GM21423 (cell line): ENCODE data around the gene XKR8.
"Not testable (repeated sequence)": the region's sequence is repeated elsewhere in the genome, so short reads cannot be mapped to it uniquely, and the experiment has no call there.

Experiments used
- ATAC-seq: cut with Tn5 transposase; IDR thresholded peaks from one replicate; pipeline ENCODE4 v1.9.1; 2021; ENCODE audit warnings: mild to moderate bottlenecking, moderate library complexity; ENCODE audit not compliant: unreplicated experiment

XKR8 gene

DNA sequence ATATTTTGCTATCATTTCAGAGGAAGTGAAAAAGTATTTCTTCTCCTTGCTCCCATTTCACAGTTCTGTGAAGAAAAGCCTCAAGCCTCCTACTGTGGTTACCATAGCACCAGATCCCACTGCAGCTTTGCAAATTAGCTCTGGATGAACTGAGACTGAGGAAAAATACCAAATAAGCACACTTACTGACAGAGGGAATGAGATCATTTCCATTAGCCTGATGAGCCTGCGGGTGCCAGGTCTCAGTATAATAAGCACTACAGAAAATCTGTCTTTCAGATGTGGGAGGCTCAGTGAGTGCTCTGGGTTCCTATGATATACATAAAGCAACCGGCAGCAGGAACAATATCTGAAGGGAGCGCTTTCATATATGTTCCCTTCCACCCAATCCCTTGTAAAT is 21.4 kb downstream of the XKR8 start:
- ATAC-seq: no peak

DNA sequence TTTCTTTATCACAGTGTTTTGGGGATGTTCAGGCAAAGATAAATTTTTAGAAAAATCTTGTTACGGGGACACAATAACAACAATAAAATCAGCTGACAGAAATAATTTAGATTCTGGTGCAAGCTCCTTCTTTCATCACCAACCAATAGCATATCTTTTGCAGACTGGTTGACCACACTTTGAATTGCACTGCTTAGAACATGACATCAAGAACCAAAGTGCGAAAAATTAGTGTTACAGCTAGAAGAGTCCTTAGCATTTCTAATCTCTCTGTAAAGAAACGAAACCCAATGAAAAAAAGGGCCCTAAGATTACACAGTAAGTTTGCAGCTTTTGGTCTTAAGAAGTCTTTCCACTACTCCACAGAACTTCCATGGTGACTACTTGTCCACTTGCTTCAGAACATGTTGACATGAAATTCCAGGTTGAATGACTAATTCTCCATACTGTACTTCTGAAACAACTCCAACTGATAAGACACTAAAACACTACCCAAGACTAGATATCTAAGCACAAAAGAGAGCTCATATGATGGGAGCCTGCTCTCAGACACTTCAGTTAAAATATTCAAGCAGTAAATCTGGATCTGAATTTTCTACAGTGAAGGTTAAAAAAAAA is 31.3 kb downstream of the XKR8 start:
- no peak for ATAC-seq

DNA sequence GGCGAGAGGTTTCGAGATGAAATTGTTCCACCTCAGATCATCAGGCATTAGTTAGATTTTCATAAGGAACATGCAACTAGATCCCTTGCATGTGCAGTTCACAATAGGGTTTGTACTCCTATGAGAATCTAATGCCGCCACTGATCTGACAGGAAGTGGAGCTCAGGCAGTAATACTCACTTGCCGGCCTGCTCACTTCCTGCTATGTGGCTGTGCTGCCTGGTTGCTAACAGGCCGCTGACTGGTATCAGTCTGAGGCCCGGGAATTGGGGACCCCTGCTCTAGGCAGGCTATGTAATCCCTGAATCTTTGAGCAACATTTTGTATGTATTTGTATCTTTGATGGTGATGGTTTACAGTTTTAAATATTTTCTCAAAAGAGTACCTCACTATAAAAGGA is 32.5 kb downstream of the XKR8 start:
- ATAC-seq: no peak

DNA sequence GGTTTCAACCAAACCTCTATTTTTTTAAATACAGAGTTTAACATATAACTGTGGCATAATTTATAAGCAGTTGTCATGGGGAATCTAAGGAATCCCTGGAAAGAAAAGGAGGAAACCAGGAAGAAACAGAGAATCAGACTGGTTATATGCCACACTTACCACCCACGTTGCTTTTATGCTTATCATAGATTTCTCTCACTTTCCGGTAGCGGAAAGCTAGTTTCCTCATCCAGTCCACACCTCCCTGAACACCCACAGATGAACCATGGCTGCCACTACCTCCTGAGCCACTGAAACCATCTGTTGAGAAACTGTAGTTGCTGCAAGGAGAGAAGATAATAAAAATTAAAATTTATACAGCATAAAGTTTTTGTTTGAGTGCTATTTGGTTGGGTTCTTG is 33.5 kb downstream of the XKR8 start:
- ATAC-seq: no peak

DNA sequence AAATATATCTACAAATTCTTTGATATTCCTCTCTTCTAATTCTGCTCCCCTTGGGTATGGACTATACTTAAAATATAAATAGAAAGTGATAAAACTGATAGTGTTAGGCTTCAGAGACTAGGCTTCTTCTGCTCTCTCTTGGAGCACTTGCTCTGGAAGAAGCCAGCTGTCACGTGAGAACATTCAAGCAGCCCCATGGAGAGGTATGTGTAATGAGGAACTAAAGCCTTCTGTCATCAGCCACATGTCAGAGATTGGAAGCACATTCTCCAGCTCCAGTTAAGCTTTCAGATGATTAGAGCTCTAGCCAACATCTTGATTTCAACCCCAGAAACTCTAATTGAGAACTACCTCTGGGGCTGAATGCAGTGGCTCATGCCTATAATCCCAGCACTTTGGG is 34.3 kb downstream of the XKR8 start:
- ATAC-seq: no peak

DNA sequence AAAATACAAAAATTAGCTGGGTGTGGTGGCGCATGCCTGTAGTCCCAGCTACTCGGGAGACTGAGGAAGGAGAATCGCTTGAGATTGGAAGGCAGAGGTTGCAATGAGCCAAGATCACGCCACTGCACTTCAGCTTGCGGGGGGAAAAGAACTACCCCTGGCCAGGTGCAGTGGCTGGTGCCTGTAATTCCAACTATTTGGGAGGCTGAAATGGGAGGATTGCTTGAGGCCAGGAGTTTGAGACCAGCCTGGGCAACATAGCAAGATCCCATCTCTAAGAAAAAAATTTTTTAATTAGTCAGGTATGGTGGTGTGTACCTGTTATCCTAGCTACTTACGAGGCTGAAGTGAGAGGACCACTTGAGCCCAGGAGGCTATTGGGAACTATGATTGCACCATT is 34.8 kb downstream of the XKR8 start:
- not testable (repeated sequence) for ATAC-seq

DNA sequence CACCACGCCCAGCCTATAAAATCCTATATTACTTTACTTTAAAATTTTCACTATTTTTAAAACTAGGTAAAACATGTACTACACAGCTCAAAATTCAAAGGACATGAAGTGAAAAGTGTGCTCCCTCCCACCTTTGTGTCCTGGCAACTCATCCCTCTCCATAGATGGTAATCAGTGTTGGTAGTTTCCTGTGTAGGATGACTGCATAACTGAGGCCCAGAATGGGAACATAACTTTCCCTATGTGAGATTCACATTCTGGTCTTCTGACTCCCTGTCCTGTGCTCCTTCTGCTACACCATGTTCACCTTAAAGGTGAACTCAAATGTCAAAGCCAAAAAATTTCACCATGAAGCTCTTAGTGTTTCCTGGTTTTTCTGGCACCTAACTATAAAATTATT is 39.3 kb downstream of the XKR8 start:
- no peak for ATAC-seq

DNA sequence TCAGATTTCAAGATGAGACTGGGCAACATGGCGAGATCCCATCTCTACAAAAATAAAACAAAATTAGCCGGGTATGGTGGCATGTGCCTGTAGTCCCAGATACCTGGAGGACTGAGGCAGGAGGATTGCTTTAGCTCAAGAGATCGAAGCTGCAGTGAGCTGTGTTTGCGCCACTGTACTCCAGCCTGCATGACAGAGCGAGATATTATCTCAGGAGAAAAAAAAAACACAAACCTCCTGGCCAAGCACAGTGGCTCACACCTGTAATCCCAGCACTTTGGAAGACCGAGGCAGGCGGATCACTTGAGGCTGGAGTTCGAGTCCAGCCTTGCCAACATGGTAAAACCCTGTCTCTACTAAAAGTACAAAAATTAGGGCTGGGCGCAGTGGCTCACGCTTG is 42.8 kb downstream of the XKR8 start:
- no peak for ATAC-seq

DNA sequence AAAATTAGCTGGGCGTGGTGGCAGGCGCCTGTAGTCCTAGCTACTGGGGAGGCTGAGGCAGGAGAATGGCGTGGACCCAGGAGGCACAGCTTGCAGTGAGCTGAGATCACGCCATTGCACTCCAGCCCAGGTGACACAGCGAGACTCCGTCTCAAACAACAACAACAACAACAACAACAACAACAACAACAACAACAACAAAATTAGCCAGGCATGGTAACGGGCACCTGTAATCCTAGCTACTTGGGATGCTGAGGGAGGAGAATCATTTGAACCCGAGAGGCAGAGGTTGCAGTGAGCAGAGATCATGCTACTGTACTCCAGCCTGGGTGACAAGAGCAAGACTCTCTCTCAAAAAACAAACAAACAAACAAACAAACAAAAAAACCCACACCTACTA is 43.3 kb downstream of the XKR8 start:
- not testable (repeated sequence) for ATAC-seq

DNA sequence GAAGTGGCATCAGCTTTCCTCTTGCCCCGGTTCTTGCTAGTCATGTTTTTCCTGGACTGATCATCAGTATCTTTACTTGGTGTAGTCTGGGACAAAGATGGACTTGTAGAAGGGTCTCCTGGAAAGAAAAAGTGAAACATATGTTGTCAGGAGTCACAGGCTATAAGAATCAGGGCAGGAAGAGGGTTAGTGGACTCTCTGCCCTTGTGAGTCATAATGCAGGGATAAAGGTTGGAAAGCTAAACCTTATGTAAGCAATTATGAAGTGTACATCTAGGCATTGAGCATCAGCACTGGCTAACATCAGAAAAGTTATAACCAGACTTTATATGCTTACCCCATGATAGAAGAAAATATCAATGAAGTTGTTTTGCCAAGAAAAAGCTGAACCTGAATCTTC is 51.2 kb downstream of the XKR8 start:
- ATAC-seq: no peak
